GM12878 (cell line): ENCODE data around the gene ZNF790. TPM values are rescaled to one million over a fixed set of nuclear protein-coding genes. Genes with fewer than 3 reads are reported as not detected.

Experiments
- ATF3 ChIP-seq: IDR thresholded peaks from 2 replicates; pipeline ENCODE4 v1.6.1; 2011; ENCODE audit warnings: low read depth, mild to moderate bottlenecking, low read length, moderate library complexity, borderline replicate concordance; ENCODE audit errors: extremely low read depth
- ATF7 ChIP-seq: fragments of 450-650 bp; IDR thresholded peaks from 2 replicates; pipeline ENCODE4 v1.6.1; 2016; ENCODE audit warnings: low read depth, mild to moderate bottlenecking
- BCL11A ChIP-seq: IDR thresholded peaks from 2 replicates; pipeline ENCODE4 v1.6.1; 2011; ENCODE audit warnings: low read depth, low read length
- E2F4 ChIP-seq: IDR thresholded peaks from 2 replicates; pipeline ENCODE4 v1.6.1; 2012; ENCODE audit warnings: low read depth, low read length, improper control_type of control experiment
- E2F8 ChIP-seq: fragments of 450-650 bp; IDR thresholded peaks from 2 replicates; pipeline ENCODE4 v1.6.1; 2018; ENCODE audit warnings: mild to moderate bottlenecking, low read depth, moderate library complexity; ENCODE audit not compliant: partially characterized antibody
- MAX ChIP-seq: IDR thresholded peaks from 2 replicates; pipeline ENCODE4 v1.6.1; 2012; ENCODE audit warnings: low read depth, low read length, improper control_type of control experiment
- MLLT1 ChIP-seq: fragments of 450-650 bp; IDR thresholded peaks from 2 replicates; pipeline ENCODE4 v1.6.1; 2016; ENCODE audit warnings: mild to moderate bottlenecking
- PAX5 ChIP-seq: IDR thresholded peaks from 2 replicates; pipeline ENCODE4 v1.6.1; 2011; ENCODE audit warnings: low read depth, low read length, borderline replicate concordance
- POLR2AphosphoS5 ChIP-seq: IDR thresholded peaks from 2 replicates; pipeline ENCODE4 v1.6.1; 2011; ENCODE audit warnings: mild to moderate bottlenecking, low read length, inconsistent platforms
- RFX5 ChIP-seq: IDR thresholded peaks from 2 replicates; pipeline ENCODE4 v1.6.1; 2011; ENCODE audit warnings: low read depth, low read length, improper control_type of control experiment
- SP1 ChIP-seq: IDR thresholded peaks from one replicate; pipeline ENCODE4 v1.6.1; 2011; ENCODE audit warnings: low read depth, low read length
- STAT1 ChIP-seq: fragments of 450-650 bp; conservative IDR thresholded peaks from 2 replicates; pipeline ENCODE4 v1.6.1; 2014; ENCODE audit warnings: antibody characterized with exemption, mild to moderate bottlenecking
- ZBED1 ChIP-seq: IDR thresholded peaks from 2 replicates; pipeline ENCODE4 v1.6.1; 2016; ENCODE audit warnings: borderline replicate concordance
- ZBTB4 ChIP-seq: fragments of 450-650 bp; formaldehyde crosslinking; IDR thresholded peaks from 2 replicates; pipeline ENCODE4 v1.4.0; 2022; ENCODE audit warnings: mild to moderate bottlenecking, moderate library complexity
- ZNF687 ChIP-seq: fragments of 450-650 bp; IDR thresholded peaks from 2 replicates; pipeline ENCODE4 v1.6.1; 2017; ENCODE audit warnings: mild to moderate bottlenecking, moderate library complexity
- polyA plus RNA-seq, 11 experiments: library from polyadenylated mRNA; depleted of rRNA in 4 of 11; unstranded in 6 of 11; stranded (reverse) in 5 of 11; fragments of >200 nt; fragmentation: Nextera tagmentation in 4 of 11; fragmentation: Illumina TruSeq in 1 of 11; extraction: Ambion mirVana in 4 of 11; extraction: Trizol in 1 of 11; gene quantifications; 1 replicate in 1 of 11; 2 replicates in 10 of 11; pipeline versions ENCODE4 v1.2.1 to v1.2.3, GENCODE V29; 2011 to 2016; ENCODE audit warnings: inconsistent platforms in 2 of 11, missing spikeins in 2 of 11, low read depth in 1 of 11
- total RNA-seq, 4 experiments: library from RNA; depleted of rRNA in 3 of 4; stranded (reverse); fragments of >200 nt in 3 of 4; fragmentation: Illumina TruSeq in 1 of 4; extraction: Trizol in 1 of 4; gene quantifications; 2 replicates each; pipeline versions ENCODE4 v1.2.1 to v1.2.3, GENCODE V29; 2013 to 2021

Gene ZNF790
- total and polyA plus RNA-seq, 10 of the 15 experiments (the other 5 are each of a cell fraction or from before 2014, with no cell fraction given): 0.87 to 5.2 (median 2.9) TPM

- TF ChIP-seq ZNF687 (no peak), ATF3 (no peak), E2F4 (no peak), POLR2AphosphoS5 (peak; percentile 81), MAX (peak; percentile 22; the same call in 1 of the 2 replicates), STAT1 (no peak), BCL11A (no peak), E2F8 (no peak), MLLT1 (0 out of 2 replicates have a peak, but pooled peaks have one; percentile 43), ATF7 (no peak), SP1 (peak; percentile 14), RFX5 (no peak), ZBTB4 (CRISPR knock-in tag) (no peak), ZBED1 (no peak), PAX5 (no peak; the same call in 1 of the 2 replicates)
Observed at GRCh38 chr19:36850559-36851442, 12.6 kb upstream of the ZNF790 start, which contains the start of gene ZNF345 (continued).
